Endothelial cell of umbilical vein (primary cell): ENCODE results near the gene ZDHHC16. TPM values are rescaled to one million over a fixed set of nuclear protein-coding genes. Genes with fewer than 3 reads are reported as not detected.

Source experiments
- BruUV-seq: library from RNA; stranded (reverse); fragments of 400-500 nt; replicated peaks from 2 replicates; lab custom pipeline; 2021; lab: Mats Ljungman, UMichigan
- CTCF ChIA-PET: fragments of 300-600, 350-600 bp; sonication (Branson Sonifier 250); formaldehyde crosslinking; loops from one replicate; lab custom pipeline; 2021; ENCODE audit warnings: antibody characterized with exemption, inconsistent platforms; lab: Charles Lee
- POLR2A ChIA-PET: fragments of 300-600, 350-600 bp; sonication (Branson Sonifier 250); formaldehyde crosslinking; loops from one replicate; lab custom pipeline; 2021; ENCODE audit warnings: antibody characterized with exemption, inconsistent platforms; lab: Charles Lee
- DNase-seq: peaks from one replicate; pipeline ENCODE4 v3.0.0-alpha.2; 2011; ENCODE audit warnings: low read depth, low spot score
- FAIRE-seq: peaks from 2 replicates; lab custom pipeline; 2011; peaks lifted over from hg19 to GRCh38; lab: Jason Lieb, UNC
- H2AFZ ChIP-seq: 2 replicates; pipeline ENCODE4 v1.6.0; 2012; ENCODE audit warnings: low read depth, low read length, control low read depth, inconsistent platforms
- H3K27ac ChIP-seq: 2 replicates; pipeline ENCODE4 v1.5.1; 2011; ENCODE audit warnings: low read depth, mild to moderate bottlenecking, control low read depth, low read length, moderate library complexity; ENCODE audit not compliant: insufficient read depth
- H3K27me3 ChIP-seq, 2 experiments: 2 replicates each; pipeline versions ENCODE4 v1.6.0 to v1.6.1; 2011; ENCODE audit warnings: low read length in 2 of 2, mixed read lengths in 1 of 2; ENCODE audit not compliant: control insufficient read depth in 2 of 2, insufficient read depth in 2 of 2
- H3K36me3 ChIP-seq, 2 experiments: 2 replicates in 1 of 2; 3 replicates in 1 of 2; pipeline ENCODE4 v1.5.1; 2011; ENCODE audit warnings: low read length in 2 of 2, mild to moderate bottlenecking in 1 of 2, moderate library complexity in 1 of 2; ENCODE audit not compliant: control insufficient read depth in 2 of 2, insufficient read depth in 2 of 2; ENCODE audit errors: extremely low read depth in 1 of 2
- H3K4me1 ChIP-seq: 3 replicates; pipeline ENCODE4 v1.5.1; 2011; ENCODE audit warnings: mild to moderate bottlenecking, low read length; ENCODE audit not compliant: control insufficient read depth, insufficient read depth; ENCODE audit errors: extremely low read depth
- H3K4me2 ChIP-seq: 2 replicates; pipeline ENCODE4 v1.6.1; 2011; ENCODE audit warnings: low read length, control low read depth, mixed read lengths; ENCODE audit not compliant: insufficient read depth
- H3K4me3 ChIP-seq, 3 experiments: fragments of 200-600 bp in 1 of 3; sonication (generic), shearing (Covaris generic) in 1 of 3; replicated peaks in 1 of 3; 2 replicates each; pipeline ENCODE4 v1.5.1; 2011 to 2016; ENCODE audit warnings: control low read depth in 3 of 3, low read length in 3 of 3, mild to moderate bottlenecking in 2 of 3, inconsistent platforms in 1 of 3, low read depth in 1 of 3, moderate library complexity in 1 of 3; ENCODE audit not compliant: insufficient read depth in 1 of 3
- H3K79me2 ChIP-seq: 2 replicates; pipeline ENCODE4 v1.6.0; 2012; ENCODE audit warnings: low read length, inconsistent platforms; ENCODE audit not compliant: control insufficient read depth, insufficient read depth
- H3K9ac ChIP-seq: replicated peaks from 2 replicates; pipeline ENCODE3; 2011; ENCODE audit warnings: low read length, control low read depth; ENCODE audit not compliant: insufficient read depth; ENCODE audit errors: extremely low read depth
- H3K9me1 ChIP-seq: replicated peaks from 3 replicates; pipeline ENCODE4 v1.6.0; 2011; ENCODE audit warnings: mild to moderate bottlenecking, low read length; ENCODE audit not compliant: control insufficient read depth, insufficient read depth; ENCODE audit errors: extremely low read depth
- H3K9me3 ChIP-seq: replicated peaks from 2 replicates; pipeline ENCODE4 v1.5.1; 2012; ENCODE audit warnings: low read length, inconsistent platforms; ENCODE audit not compliant: control insufficient read depth, insufficient read depth
- H4K20me1 ChIP-seq: replicated peaks from 2 replicates; pipeline ENCODE3; 2011; ENCODE audit warnings: mild to moderate bottlenecking, low read length; ENCODE audit not compliant: control insufficient read depth, insufficient read depth; ENCODE audit errors: extremely low read depth
- CTCF ChIP-seq, 2 donors: IDR thresholded peaks; 1 replicate in 1 of 2; 2 replicates in 1 of 2; pipeline ENCODE4 v1.5.1; 2011; ENCODE audit warnings: low read length in 2 of 2, mild to moderate bottlenecking in 2 of 2, moderate library complexity in 2 of 2, control low read depth in 1 of 2, inconsistent platforms in 1 of 2, low read depth in 1 of 2; ENCODE audit not compliant: insufficient read depth in 1 of 2; ENCODE audit errors: extremely low read depth in 1 of 2
- EZH2 ChIP-seq: IDR thresholded peaks from 2 replicates; pipeline ENCODE4 v1.6.1; 2012; ENCODE audit warnings: borderline replicate concordance, low read depth, mild to moderate bottlenecking, moderate library complexity, low read length, inconsistent platforms; ENCODE audit not compliant: severe bottlenecking
- FOS ChIP-seq: IDR thresholded peaks from 2 replicates; pipeline ENCODE4 v1.6.1; 2011; ENCODE audit warnings: mild to moderate bottlenecking, low read length, moderate library complexity, borderline replicate concordance; ENCODE audit not compliant: insufficient read depth
- GATA2 ChIP-seq: IDR thresholded peaks from 2 replicates; pipeline ENCODE4 v1.7.0; 2011; ENCODE audit warnings: low read depth, mild to moderate bottlenecking, moderate library complexity, mixed read lengths, low read length; ENCODE audit not compliant: insufficient read length, insufficient read depth
- JUN ChIP-seq: IDR thresholded peaks from 2 replicates; pipeline ENCODE4 v1.6.1; 2011; ENCODE audit warnings: borderline replicate concordance, low read depth; ENCODE audit not compliant: insufficient read length, insufficient read depth
- MAX ChIP-seq: IDR thresholded peaks from 2 replicates; pipeline ENCODE4 v1.6.1; 2011; ENCODE audit not compliant: insufficient read depth, insufficient read length
- MYC ChIP-seq: IDR thresholded peaks from one replicate; pipeline ENCODE4 v1.6.1; 2011; ENCODE audit warnings: mild to moderate bottlenecking, low read depth, low read length
- POLR2A ChIP-seq: IDR thresholded peaks from 2 replicates; pipeline ENCODE4 v1.6.1; 2012; ENCODE audit warnings: low read depth, mild to moderate bottlenecking, control low read depth, low read length
- POLR2AphosphoS5 ChIP-seq: IDR thresholded peaks from 2 replicates; pipeline ENCODE4 v1.6.1; 2012; ENCODE audit warnings: low read depth, mild to moderate bottlenecking, control low read depth, low read length, moderate library complexity; ENCODE audit not compliant: insufficient read depth
- dilution Hi-C: fragments of 300-500 bp; cut with MboI; formaldehyde crosslinking; loops from one replicate; pipeline ENCODE4 v1.15.0; 2019; ENCODE audit warnings: low sequenced_read_pairs; ENCODE audit not compliant: extremely low pct_ligation_motif_present
- intact Hi-C: fragments of 100-400 bp; cut with micrococcal nuclease; formaldehyde crosslinking; loops from one replicate; pipeline ENCODE4 v1.10.0; 2022
- polyA plus RNA-seq, 4 experiments: library from polyadenylated mRNA; depleted of rRNA in 3 of 4; stranded (reverse) in 3 of 4; unstranded in 1 of 4; fragments of >200 nt; gene quantifications; 2 replicates each; pipeline versions ENCODE4 v1.2.1 to v1.2.3, GENCODE V29; 2011 to 2012; ENCODE audit warnings: missing spikeins in 1 of 4
- total RNA-seq: library from RNA; stranded (reverse); gene quantifications from 2 replicates; pipeline ENCODE4 v1.2.3, GENCODE V29; 2021

ZDHHC16 gene
- total and polyA plus RNA-seq, 2 donors (not counting 3 experiments of a cell fraction or from before 2014, with no cell fraction given), result 52.0 to 125 TPM

GRCh38 chr10:97505152-97505551 lies 59.2 kb downstream of the ZDHHC16 start:
- H4K20me1 ChIP-seq, result no peaks in the 10 kb centered on the region

More at GRCh38 chr10:97505152-97505551, 59.2 kb downstream of the ZDHHC16 start:
- no TSS peak for BruUV-seq
- FAIRE-seq, result no peak
- dilution Hi-C loops, result no loop called here
- DNase-seq, result no peak
- no peaks in the 10 kb centered on the region for H3K36me3 ChIP-seq
- ChIA-PET POLR2A (no interaction called here), CTCF (interaction anchor here (1.0 to 1.8 kb wide), 3 partner anchors 10 to 49 kb away, joined by 3 to 6 read pairs (median 6); no protein-coding TSS in a partner anchor)
- H3K4me3 ChIP-seq, result no peak overlapping the region
- H3K9ac ChIP-seq, result no peak overlapping the region
- H3K27me3 ChIP-seq, result no peaks in the 10 kb centered on the region
- H3K27ac ChIP-seq, result no peak overlapping the region
- no peak overlapping the region for H3K4me2 ChIP-seq
- no peak overlapping the region for H2AFZ ChIP-seq
- TF ChIP-seq CTCF (IDR thresholded peaks at IDR 0.05; ENCODE audit: extremely low read depth in 1 of 2, insufficient read depth in 1 of 2, low read depth in 1 of 2, low read length in 2 of 2) (no peak), POLR2A (no peak), FOS (no peak), MAX (no peak), GATA2 (no peak), JUN (no peak), POLR2AphosphoS5 (no peak), MYC (no peak), EZH2 (no peak)
- H3K9me3 ChIP-seq, result no peaks in the 10 kb centered on the region
- no peaks in the 10 kb centered on the region for H3K9me1 ChIP-seq
- H3K4me1 ChIP-seq, result peaks cover 17% of the 10 kb centered on the region
- H3K79me2 ChIP-seq, result peaks cover 48% of the 10 kb centered on the region
- intact Hi-C loops, result no loop called here
